Brain microvascular endothelial cell (primary cell): ENCODE data around the gene CCDC40.

Source experiments
- DNase-seq: peaks from one replicate; pipeline ENCODE4 v3.0.0-alpha.2; 2020
- H3K27ac ChIP-seq: fragments of 250-450 bp; sonication (Bioruptor Pico); 2 replicates; pipeline ENCODE4 v1.5.1; 2020; ENCODE audit warnings: mild to moderate bottlenecking, moderate library complexity
- H3K27me3 ChIP-seq: fragments of 250-450 bp; sonication (Bioruptor Pico); replicated peaks from 2 replicates; pipeline ENCODE4 v1.5.1; 2020; ENCODE audit warnings: mild to moderate bottlenecking
- H3K36me3 ChIP-seq: fragments of 250-450 bp; sonication (Bioruptor Pico); replicated peaks from 2 replicates; pipeline ENCODE4 v1.5.1; 2020; ENCODE audit warnings: mild to moderate bottlenecking
- H3K4me3 ChIP-seq: 2 replicates; pipeline ENCODE4 v1.5.1; 2011; ENCODE audit warnings: low read depth, mild to moderate bottlenecking, control low read depth, low read length, moderate library complexity
- CTCF ChIP-seq: IDR thresholded peaks from 2 replicates; pipeline ENCODE4 v1.5.1; 2011; ENCODE audit warnings: low read depth, mild to moderate bottlenecking, moderate library complexity, low read length, control low read depth, inconsistent platforms; ENCODE audit errors: missing control alignments
- in situ Hi-C: cut with HindIII; loops from 2 replicates; pipeline ENCODE4 v1.10.0; 2017; ENCODE audit warnings: low sequenced_read_pairs, low pct_ligation_motif_present

The CCDC40 gene

GRCh38 chr17:79996291-79996690 lies 40.2 kb upstream of the CCDC40 start:
- in situ Hi-C loops = loop anchor here (25.0 kb wide), 1 partner anchor 209 kb away; the partner anchor contains the start of genes CBX2 and CBX8
- no peak overlapping the region for H3K4me3 ChIP-seq

GRCh38 chr17:79997011-79997660 lies 39.3 kb upstream of the CCDC40 start:
- H3K4me3 ChIP-seq = no peak overlapping the region
- no peak for DNase-seq

More at GRCh38 chr17:79996291-79996690, 40.2 kb upstream of the CCDC40 start:
- no peaks in the 10 kb centered on the region for H3K27me3 ChIP-seq
- TF ChIP-seq CTCF = no peak
- no peak overlapping the region for H3K27ac ChIP-seq
- no peaks in the 10 kb centered on the region for H3K36me3 ChIP-seq
- no peak for DNase-seq

GRCh38 chr17:80000136-80000535 lies 36.3 kb upstream of the CCDC40 start:
- Histone ChIP-seq H3K36me3 (peaks cover 4% of the 10 kb centered on the region), H3K27ac (no peak overlapping the region), H3K4me3 (no peak overlapping the region), H3K27me3 (no peaks in the 10 kb centered on the region)
- in situ Hi-C loops = no loop called here
- no peak for TF ChIP-seq CTCF
- no peak for DNase-seq

More at GRCh38 chr17:79997011-79997660, 39.3 kb upstream of the CCDC40 start:
- in situ Hi-C loops = loop anchor here (25.0 kb wide), 1 partner anchor 210 kb away; the partner anchor contains the start of genes CBX2 and CBX8
- H3K27me3 ChIP-seq = no peaks in the 10 kb centered on the region
- H3K36me3 ChIP-seq = no peaks in the 10 kb centered on the region
- H3K27ac ChIP-seq = no peak overlapping the region
- no peak for TF ChIP-seq CTCF

- no peak for DNase-seq
- Histone ChIP-seq H3K4me3 (no peak overlapping the region), H3K27ac (no peak overlapping the region), H3K36me3 (peaks cover 4% of the 10 kb centered on the region), H3K27me3 (no peaks in the 10 kb centered on the region)
- in situ Hi-C loops = no loop called here
- no peak for TF ChIP-seq CTCF
Observed at GRCh38 chr17:80000981-80001775, 35.3 kb upstream of the CCDC40 start.

- DNase-seq = no peak
- no peak for TF ChIP-seq CTCF
- Histone ChIP-seq H3K4me3 (no peak overlapping the region), H3K27ac (no peak overlapping the region), H3K27me3 (no peaks in the 10 kb centered on the region), H3K36me3 (peaks cover 4% of the 10 kb centered on the region)
- in situ Hi-C loops = no loop called here
Observed at GRCh38 chr17:80002070-80002641, 34.3 kb upstream of the CCDC40 start.
